HEK293T (cell line): ENCODE data around the gene PNPLA8.

Experiments used
- CTCF ChIA-PET: fragments of 350-600 bp; formaldehyde crosslinking; extraction: SDS; loops from one replicate; lab custom pipeline; 2021; ENCODE audit warnings: antibody characterized with exemption, inconsistent platforms; lab: Yijun Ruan, JAX
- POLR2A ChIA-PET: fragments of 350-600 bp; formaldehyde crosslinking; extraction: SDS; loops from one replicate; lab custom pipeline; 2020; ENCODE audit warnings: antibody characterized with exemption, inconsistent platforms; lab: Yijun Ruan, JAX
- DNase-seq: peaks from one replicate; pipeline ENCODE4 v3.0.0; 2012; ENCODE audit warnings: mixed read lengths; ENCODE audit errors: extremely low spot score
- ARNT ChIP-seq: fragments of 450-650 bp; IDR thresholded peaks from 2 replicates; pipeline ENCODE4 v1.6.1; 2017; ENCODE audit warnings: mild to moderate bottlenecking
- BHLHE40 ChIP-seq: fragments of 450-650 bp; IDR thresholded peaks from 2 replicates; pipeline ENCODE4 v1.6.1; 2016; ENCODE audit warnings: mild to moderate bottlenecking, moderate library complexity, borderline replicate concordance
- CTBP1 ChIP-seq: fragments of 450-650 bp; IDR thresholded peaks from 2 replicates; pipeline ENCODE4 v1.6.1; 2016; ENCODE audit warnings: borderline replicate concordance
- ELF4 ChIP-seq: fragments of 450-650 bp; IDR thresholded peaks from 2 replicates; pipeline ENCODE4 v1.6.1; 2017; ENCODE audit warnings: antibody characterized with exemption
- FOXA1 ChIP-seq: fragments of 450-650 bp; IDR thresholded peaks from 2 replicates; pipeline ENCODE4 v1.6.1; 2016; ENCODE audit warnings: mild to moderate bottlenecking
- FOXK2 ChIP-seq: fragments of 450-650 bp; IDR thresholded peaks from 2 replicates; pipeline ENCODE4 v1.6.1; 2016; ENCODE audit warnings: mild to moderate bottlenecking
- FOXM1 ChIP-seq: fragments of 450-650 bp; IDR thresholded peaks from 2 replicates; pipeline ENCODE4 v1.6.1; 2017; ENCODE audit warnings: mild to moderate bottlenecking, borderline replicate concordance
- HDGF ChIP-seq: fragments of 450-650 bp; IDR thresholded peaks from 2 replicates; pipeline ENCODE4 v1.6.1; 2017; ENCODE audit warnings: antibody characterized with exemption, borderline replicate concordance
- L3MBTL2 ChIP-seq: fragments of 450-650 bp; conservative IDR thresholded peaks from 2 replicates; pipeline ENCODE4 v1.6.1; 2016; ENCODE audit warnings: mild to moderate bottlenecking
- LEF1 ChIP-seq: fragments of 450-650 bp; IDR thresholded peaks from 2 replicates; pipeline ENCODE4 v1.6.1; 2017; ENCODE audit warnings: mild to moderate bottlenecking, borderline replicate concordance
- NFRKB ChIP-seq: fragments of 450-650 bp; IDR thresholded peaks from 2 replicates; pipeline ENCODE4 v1.6.1; 2016; ENCODE audit warnings: mild to moderate bottlenecking, moderate library complexity
- PKNOX1 ChIP-seq: fragments of 450-650 bp; IDR thresholded peaks from 2 replicates; pipeline ENCODE4 v1.6.1; 2016
- SP1 ChIP-seq: fragments of 450-650 bp; IDR thresholded peaks from 2 replicates; pipeline ENCODE4 v1.6.1; 2017
- SUZ12 ChIP-seq: fragments of 450-650 bp; IDR thresholded peaks from 2 replicates; pipeline ENCODE4 v1.6.1; 2016; ENCODE audit warnings: mild to moderate bottlenecking
- TARDBP ChIP-seq: fragments of 450-650 bp; IDR thresholded peaks from 2 replicates; pipeline ENCODE4 v1.6.1; 2016
- ZNF384 ChIP-seq: fragments of 450-650 bp; IDR thresholded peaks from 2 replicates; pipeline ENCODE4 v1.6.1; 2016

PNPLA8 gene

GRCh38 chr7:108487646-108488045 lies 38.3 kb downstream of the PNPLA8 start:
- DNase-seq = no peak
- TF ChIP-seq CTBP1 (no peak), SP1 (no peak), ELF4 (no peak), ZNF384 (no peak), TARDBP (no peak), ARNT (no peak), FOXK2 (no peak), HDGF (no peak), LEF1 (no peak), FOXA1 (no peak), NFRKB (no peak), BHLHE40 (no peak), SUZ12 (no peak), L3MBTL2 (no peak), PKNOX1 (no peak), FOXM1 (no peak)
- CTCF ChIA-PET = no interaction called here
- POLR2A ChIA-PET = no interaction called here

DNA sequence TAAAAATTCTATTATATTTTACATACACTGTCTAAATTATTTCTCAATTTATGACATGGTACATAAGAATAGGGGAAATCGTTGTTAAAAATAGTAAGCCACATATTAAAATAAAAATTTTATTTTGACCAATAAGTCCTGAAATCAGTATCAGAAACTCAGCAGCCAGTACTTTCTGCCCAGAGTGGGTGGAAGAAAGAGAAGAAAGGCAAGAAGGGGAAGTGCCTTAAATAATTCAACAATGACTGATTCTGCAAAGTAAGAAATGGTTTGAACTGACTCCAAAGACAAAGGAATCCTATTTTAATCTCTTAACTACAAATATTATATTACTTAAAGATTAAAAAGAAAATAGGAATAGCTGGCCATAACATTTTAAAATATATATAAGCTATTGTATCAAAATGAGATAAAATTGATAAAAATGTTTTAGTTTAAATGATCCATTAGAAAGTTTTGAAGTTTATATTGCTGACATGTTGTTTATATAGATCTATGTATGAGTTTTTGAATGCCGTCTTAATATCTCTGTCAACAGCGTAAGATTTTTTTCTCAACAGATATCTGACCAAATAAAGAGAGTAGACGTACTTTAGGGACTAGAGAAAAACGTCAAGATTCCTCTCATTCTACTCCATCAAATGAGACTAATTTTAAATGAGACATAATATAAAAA lies 39.5 kb downstream of the PNPLA8 start:
- DNase-seq = no peak
- POLR2A ChIA-PET = no interaction called here
- CTCF ChIA-PET = interaction anchor here (1.2 kb wide), 1 partner anchor 10 kb away, joined by 3 read pairs; no protein-coding TSS in a partner anchor
- TF ChIP-seq PKNOX1 (no peak), ZNF384 (no peak), NFRKB (no peak), LEF1 (no peak), HDGF (no peak), SUZ12 (no peak), BHLHE40 (no peak), ELF4 (no peak), ARNT (no peak), FOXA1 (no peak)

GRCh38 chr7:108484137-108484536 lies 41.8 kb downstream of the PNPLA8 start:
- no peak for TF ChIP-seq ELF4
- TF ChIP-seq TARDBP = no peak
- no peak for TF ChIP-seq L3MBTL2
- no peak for TF ChIP-seq CTBP1
- TF ChIP-seq SUZ12 = no peak
- TF ChIP-seq FOXM1 = no peak
- no peak for TF ChIP-seq PKNOX1
- no peak for TF ChIP-seq NFRKB
- no peak for TF ChIP-seq SP1
- TF ChIP-seq ZNF384 = no peak
- TF ChIP-seq ARNT = no peak
- no peak for TF ChIP-seq BHLHE40
- no peak for TF ChIP-seq FOXA1
- no peak for TF ChIP-seq HDGF
- TF ChIP-seq FOXK2 = no peak
- TF ChIP-seq LEF1 = no peak
- ChIA-PET CTCF (no interaction called here), POLR2A (no interaction called here)
- no peak for DNase-seq

DNA sequence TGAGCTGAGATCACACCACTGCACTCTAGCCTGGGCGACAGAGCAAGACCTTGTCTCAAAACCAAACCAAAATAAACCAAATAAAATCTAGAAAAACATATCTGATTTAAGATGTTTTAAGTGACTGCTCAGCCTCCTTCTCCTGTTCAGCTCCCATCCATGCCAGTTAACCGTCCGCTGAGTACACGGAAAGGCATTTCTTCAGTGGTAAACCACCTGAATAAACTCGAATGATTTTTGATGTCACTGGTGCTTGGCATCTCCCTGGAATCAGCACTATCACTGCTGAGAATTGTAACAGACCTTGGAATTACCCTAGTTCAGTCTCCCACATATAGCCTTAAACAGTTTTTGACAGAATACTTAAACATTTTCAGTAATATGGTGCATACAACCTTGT lies 45.6 kb downstream of the PNPLA8 start:
- POLR2A ChIA-PET = no interaction called here
- TF ChIP-seq SP1 (no peak), FOXA1 (no peak)
- DNase-seq = no peak
- CTCF ChIA-PET = no interaction called here

GRCh38 chr7:108479751-108480150 lies 46.2 kb downstream of the PNPLA8 start:
- TF ChIP-seq TARDBP = no peak
- no peak for TF ChIP-seq ZNF384
- DNase-seq = no peak
- ChIA-PET POLR2A (no interaction called here), CTCF (interaction anchor here (1.5 kb wide), 1 partner anchor 17 kb away, joined by 4 read pairs; no protein-coding TSS in a partner anchor)

- CTCF ChIA-PET = interaction anchor here (1.5 kb wide), 1 partner anchor 17 kb away, joined by 4 read pairs; no protein-coding TSS in a partner anchor
- TF ChIP-seq ELF4 = no peak
- no peak for TF ChIP-seq CTBP1
- TF ChIP-seq FOXM1 = no peak
- no peak for TF ChIP-seq TARDBP
- TF ChIP-seq L3MBTL2 = no peak
- no peak for TF ChIP-seq ZNF384
- DNase-seq = no peak
- POLR2A ChIA-PET = no interaction called here
Measured at GRCh38 chr7:108479118-108479517, 46.8 kb downstream of the PNPLA8 start.

GRCh38 chr7:108468246-108468645 lies 57.7 kb downstream of the PNPLA8 start:
- CTCF ChIA-PET = interaction anchor here (0.6 to 1.0 kb wide), 2 partner anchors 8 to 9 kb away, joined by 3 to 7 read pairs; no protein-coding TSS in a partner anchor
- TF ChIP-seq HDGF (no peak), LEF1 (no peak), FOXA1 (no peak), SUZ12 (no peak), PKNOX1 (no peak), ZNF384 (no peak), NFRKB (no peak)
- POLR2A ChIA-PET = no interaction called here
- no peak for DNase-seq
